Measurements from ENCODE around the gene TADA2B.

DNA sequence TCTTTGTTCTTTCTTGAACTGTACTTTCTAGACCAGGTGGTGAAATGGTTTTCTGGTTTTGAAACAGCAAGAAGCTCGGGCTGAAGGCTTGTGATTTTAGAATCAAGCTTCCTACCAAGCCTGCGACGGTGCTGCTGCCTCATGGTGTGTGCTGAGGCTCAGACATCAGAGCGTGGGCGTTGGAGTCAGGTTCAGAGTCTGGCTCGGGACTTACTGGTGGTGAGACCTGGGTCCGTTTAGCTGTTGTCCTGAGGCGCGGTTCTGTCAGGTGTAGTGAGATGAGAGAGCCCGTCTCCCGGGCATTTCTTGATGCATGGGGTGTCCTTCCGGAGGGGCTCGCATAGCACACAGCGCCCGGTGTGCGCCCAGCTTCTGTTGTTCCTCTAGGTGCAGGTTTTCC lies 19.7 kb upstream of the TADA2B start:
- TF ChIP-seq, protein P1, sequence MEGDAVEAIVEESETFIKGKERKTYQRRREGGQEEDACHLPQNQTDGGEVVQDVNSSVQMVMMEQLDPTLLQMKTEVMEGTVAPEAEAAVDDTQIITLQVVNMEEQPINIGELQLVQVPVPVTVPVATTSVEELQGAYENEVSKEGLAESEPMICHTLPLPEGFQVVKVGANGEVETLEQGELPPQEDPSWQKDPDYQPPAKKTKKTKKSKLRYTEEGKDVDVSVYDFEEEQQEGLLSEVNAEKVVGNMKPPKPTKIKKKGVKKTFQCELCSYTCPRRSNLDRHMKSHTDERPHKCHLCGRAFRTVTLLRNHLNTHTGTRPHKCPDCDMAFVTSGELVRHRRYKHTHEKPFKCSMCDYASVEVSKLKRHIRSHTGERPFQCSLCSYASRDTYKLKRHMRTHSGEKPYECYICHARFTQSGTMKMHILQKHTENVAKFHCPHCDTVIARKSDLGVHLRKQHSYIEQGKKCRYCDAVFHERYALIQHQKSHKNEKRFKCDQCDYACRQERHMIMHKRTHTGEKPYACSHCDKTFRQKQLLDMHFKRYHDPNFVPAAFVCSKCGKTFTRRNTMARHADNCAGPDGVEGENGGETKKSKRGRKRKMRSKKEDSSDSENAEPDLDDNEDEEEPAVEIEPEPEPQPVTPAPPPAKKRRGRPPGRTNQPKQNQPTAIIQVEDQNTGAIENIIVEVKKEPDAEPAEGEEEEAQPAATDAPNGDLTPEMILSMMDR (IDR thresholded peaks at IDR 0.05), result no peak
- TF ChIP-seq POLR2A (IDR thresholded peaks at IDR 0.05), result no peak

All from testis (tissue), 2 donors.